Activated T-cell treated with anti-CD3 and anti-CD28 coated beads, Interleukin-2, amount 50 U/mL, for 4 hours (primary cell): Measurements from ENCODE around the gene TENT5C. TPM values are rescaled to one million over a fixed set of nuclear protein-coding genes. Genes with fewer than 3 reads are reported as not detected.

ENCODE experiments used
- ATAC-seq, 2 donors: fragments of 200-7000 bp; cut with Tn5 transposase; one replicate each; pipeline ENCODE4 v1.10.0; 2021
- DNase-seq: peaks from one replicate; pipeline ENCODE4 v3.0.0-alpha.2; 2020
- H3K27me3 Mint-ChIP-seq: one replicate; pipeline ENCODE4 v1.8.0; 2021; ENCODE audit warnings: low read depth, mixed read lengths
- H3K36me3 Mint-ChIP-seq: one replicate; pipeline ENCODE4 v1.8.0; 2022; ENCODE audit warnings: mixed read lengths; ENCODE audit not compliant: insufficient read depth
- H3K4me1 Mint-ChIP-seq: one replicate; pipeline ENCODE4 v1.8.0; 2021; ENCODE audit warnings: low read depth, mixed read lengths
- H3K4me3 Mint-ChIP-seq: one replicate; pipeline ENCODE4 v1.8.0; 2021; ENCODE audit warnings: mild to moderate bottlenecking, moderate library complexity, mixed read lengths
- H3K9me3 Mint-ChIP-seq: one replicate; pipeline ENCODE4 v1.8.0; 2021; ENCODE audit warnings: mixed read lengths
- total RNA-seq, 3 donors: library from RNA; stranded (reverse); gene quantifications; one replicate each; pipeline ENCODE4 v1.2.1, GENCODE V29; 2021

TENT5C gene
- total RNA-seq, 3 donors from 2014 or later = 3.6 to 5.8 (median 5.6) TPM

GRCh38 chr1:117636637-117637425 lies 31.0 kb downstream of the TENT5C start:
- peaks cover 5% of the 10 kb centered on the region for H3K27me3 Mint-ChIP-seq
- no peak for ATAC-seq
- no peak for DNase-seq
- H3K9me3 Mint-ChIP-seq = no peaks in the 10 kb centered on the region
- H3K4me1 Mint-ChIP-seq = peaks cover 28% of the 10 kb centered on the region
- no peaks in the 10 kb centered on the region for H3K36me3 Mint-ChIP-seq
- H3K4me3 Mint-ChIP-seq = no peak overlapping the region

GRCh38 chr1:117638141-117638540 lies 32.3 kb downstream of the TENT5C start:
- DNase-seq (no peak), ATAC-seq (no peak)
- no peaks in the 10 kb centered on the region for H3K36me3 Mint-ChIP-seq
- peaks cover 15% of the 10 kb centered on the region for H3K4me1 Mint-ChIP-seq
- no peaks in the 10 kb centered on the region for H3K9me3 Mint-ChIP-seq
- peaks cover 5% of the 10 kb centered on the region for H3K27me3 Mint-ChIP-seq
- no peak overlapping the region for H3K4me3 Mint-ChIP-seq

GRCh38 chr1:117638759-117639158 lies 32.9 kb downstream of the TENT5C start:
- peaks cover 5% of the 10 kb centered on the region for H3K27me3 Mint-ChIP-seq
- peaks cover 12% of the 10 kb centered on the region for H3K4me1 Mint-ChIP-seq
- DNase-seq = no peak
- ATAC-seq = no peak
- no peaks in the 10 kb centered on the region for H3K36me3 Mint-ChIP-seq
- H3K4me3 Mint-ChIP-seq = no peak overlapping the region
- H3K9me3 Mint-ChIP-seq = no peaks in the 10 kb centered on the region

GRCh38 chr1:117639741-117640140 lies 33.9 kb downstream of the TENT5C start:
- Mint-ChIP-seq H3K36me3 (no peaks in the 10 kb centered on the region), H3K4me1 (peaks cover 17% of the 10 kb centered on the region), H3K9me3 (no peaks in the 10 kb centered on the region), H3K27me3 (peaks cover 8% of the 10 kb centered on the region), H3K4me3 (no peak overlapping the region)
- ATAC-seq = no peak
- DNase-seq = no peak

GRCh38 chr1:117641536-117641935 lies 35.7 kb downstream of the TENT5C start:
- no peak for DNase-seq
- H3K27me3 Mint-ChIP-seq = peaks cover 7% of the 10 kb centered on the region
- peaks cover 17% of the 10 kb centered on the region for H3K4me1 Mint-ChIP-seq
- no peaks in the 10 kb centered on the region for H3K9me3 Mint-ChIP-seq
- H3K4me3 Mint-ChIP-seq = no peak overlapping the region
- H3K36me3 Mint-ChIP-seq = no peaks in the 10 kb centered on the region
- no peak for ATAC-seq

- ATAC-seq (peak; percentile 72 to 78), DNase-seq (no peak)
- Mint-ChIP-seq H3K36me3 (no peaks in the 10 kb centered on the region), H3K27me3 (peaks cover 11% of the 10 kb centered on the region), H3K4me1 (peaks cover 11% of the 10 kb centered on the region), H3K4me3 (no peak overlapping the region), H3K9me3 (no peaks in the 10 kb centered on the region)
These were observed 37.1 kb downstream of the TENT5C start for GRCh38 chr1:117642963-117643362.

GRCh38 chr1:117643601-117644000 lies 37.8 kb downstream of the TENT5C start:
- H3K27me3 Mint-ChIP-seq = peaks cover 11% of the 10 kb centered on the region
- no peaks in the 10 kb centered on the region for H3K9me3 Mint-ChIP-seq
- H3K4me1 Mint-ChIP-seq = peaks cover 13% of the 10 kb centered on the region
- ATAC-seq (no peak), DNase-seq (no peak)
- no peak overlapping the region for H3K4me3 Mint-ChIP-seq
- H3K36me3 Mint-ChIP-seq = no peaks in the 10 kb centered on the region

- no peak overlapping the region for H3K4me3 Mint-ChIP-seq
- DNase-seq (no peak), ATAC-seq (no peak)
- peaks cover 19% of the 10 kb centered on the region for H3K4me1 Mint-ChIP-seq
- H3K9me3 Mint-ChIP-seq = no peaks in the 10 kb centered on the region
- H3K27me3 Mint-ChIP-seq = peaks cover 11% of the 10 kb centered on the region
- no peaks in the 10 kb centered on the region for H3K36me3 Mint-ChIP-seq
These were observed 39.0 kb downstream of the TENT5C start for GRCh38 chr1:117644696-117645311.

GRCh38 chr1:117645343-117645742 lies 39.5 kb downstream of the TENT5C start:
- H3K27me3 Mint-ChIP-seq = peaks cover 11% of the 10 kb centered on the region
- no peak overlapping the region for H3K4me3 Mint-ChIP-seq
- ATAC-seq = no peak
- no peaks in the 10 kb centered on the region for H3K9me3 Mint-ChIP-seq
- peaks cover 19% of the 10 kb centered on the region for H3K4me1 Mint-ChIP-seq
- DNase-seq = no peak
- H3K36me3 Mint-ChIP-seq = no peaks in the 10 kb centered on the region

- ATAC-seq = no peak
- Mint-ChIP-seq H3K4me3 (no peak overlapping the region), H3K27me3 (peaks cover 11% of the 10 kb centered on the region), H3K4me1 (peaks cover 23% of the 10 kb centered on the region), H3K36me3 (no peaks in the 10 kb centered on the region), H3K9me3 (no peaks in the 10 kb centered on the region)
- DNase-seq = no peak
These were observed 40.4 kb downstream of the TENT5C start for GRCh38 chr1:117646007-117646811.

GRCh38 chr1:117646956-117647355 lies 41.1 kb downstream of the TENT5C start:
- peaks cover 11% of the 10 kb centered on the region for H3K27me3 Mint-ChIP-seq
- H3K9me3 Mint-ChIP-seq = no peaks in the 10 kb centered on the region
- H3K4me3 Mint-ChIP-seq = no peak overlapping the region
- DNase-seq (no peak), ATAC-seq (no peak)
- peaks cover 30% of the 10 kb centered on the region for H3K4me1 Mint-ChIP-seq
- no peaks in the 10 kb centered on the region for H3K36me3 Mint-ChIP-seq

GRCh38 chr1:117648015-117648414 lies 42.2 kb downstream of the TENT5C start:
- H3K36me3 Mint-ChIP-seq = no peaks in the 10 kb centered on the region
- no peak for ATAC-seq
- no peaks in the 10 kb centered on the region for H3K9me3 Mint-ChIP-seq
- H3K27me3 Mint-ChIP-seq = peaks cover 11% of the 10 kb centered on the region
- no peak for DNase-seq
- no peak overlapping the region for H3K4me3 Mint-ChIP-seq
- H3K4me1 Mint-ChIP-seq = peaks cover 41% of the 10 kb centered on the region

GRCh38 chr1:117650840-117651568 lies 45.2 kb downstream of the TENT5C start:
- H3K4me1 Mint-ChIP-seq = peaks cover 60% of the 10 kb centered on the region
- no peak for ATAC-seq
- H3K27me3 Mint-ChIP-seq = peaks cover 6% of the 10 kb centered on the region
- H3K9me3 Mint-ChIP-seq = no peaks in the 10 kb centered on the region
- DNase-seq = no peak
- no peak overlapping the region for H3K4me3 Mint-ChIP-seq
- no peaks in the 10 kb centered on the region for H3K36me3 Mint-ChIP-seq

GRCh38 chr1:117651616-117652015 lies 45.8 kb downstream of the TENT5C start:
- ATAC-seq (no peak), DNase-seq (no peak)
- H3K36me3 Mint-ChIP-seq = no peaks in the 10 kb centered on the region
- no peak overlapping the region for H3K4me3 Mint-ChIP-seq
- H3K9me3 Mint-ChIP-seq = no peaks in the 10 kb centered on the region
- peaks cover 66% of the 10 kb centered on the region for H3K4me1 Mint-ChIP-seq
- H3K27me3 Mint-ChIP-seq = peaks cover 6% of the 10 kb centered on the region
